GM12872 (cell line): ENCODE results near the gene SPP2.

Experiments
- CTCF ChIP-seq: IDR thresholded peaks from 3 replicates; pipeline ENCODE4 v1.5.1; 2011; ENCODE audit warnings: low read depth, mild to moderate bottlenecking, low read length, moderate library complexity; ENCODE audit not compliant: insufficient read depth

The SPP2 gene

GRCh38 chr2:234110219-234110618 is 59.7 kb downstream of the SPP2 start:
- TF ChIP-seq CTCF = no peak

GRCh38 chr2:234111523-234111922 is 61.0 kb downstream of the SPP2 start:
- TF ChIP-seq CTCF = no peak

GRCh38 chr2:234116010-234116409 is 65.5 kb downstream of the SPP2 start:
- TF ChIP-seq CTCF = no peak

GRCh38 chr2:234121999-234122398 is 71.5 kb downstream of the SPP2 start:
- no peak for TF ChIP-seq CTCF

GRCh38 chr2:234125451-234126145 is 75.1 kb downstream of the SPP2 start:
- no peak for TF ChIP-seq CTCF

DNA sequence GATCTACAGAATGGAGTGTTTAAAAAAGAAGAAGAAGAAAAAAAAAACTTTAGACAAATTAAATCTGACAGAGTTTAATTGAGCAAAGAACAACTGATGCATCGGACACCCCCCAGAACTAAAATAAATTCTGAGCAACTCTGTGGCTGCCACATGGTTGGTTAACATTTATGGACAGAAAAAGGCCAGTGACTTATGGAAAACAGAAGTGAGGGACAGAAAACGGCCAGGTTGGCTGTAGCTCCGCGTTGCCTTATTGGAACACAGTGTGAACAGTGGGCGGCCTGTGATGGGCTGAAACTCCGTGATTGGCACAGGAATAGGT is 75.6 kb downstream of the SPP2 start:
- no peak for TF ChIP-seq CTCF
